ENCODE measurements around the gene SLIT3.

- TF ChIP-seq CTCF (IDR thresholded peaks at IDR 0.05): no peak
- TF ChIP-seq POLR2A (IDR thresholded peaks at IDR 0.05): no peak
Observed at GRCh38 chr5:168962306-168962705, 338.6 kb downstream of the SLIT3 start.

All from breast epithelium (tissue), 3 donors.